D721Med (cell line): ENCODE measurements around the gene RNPEPL1.

ENCODE experiments used
- DNase-seq: peaks from one replicate; pipeline ENCODE4 v3.0.0; 2011; ENCODE audit warnings: low spot score; ENCODE audit not compliant: insufficient read length
- FAIRE-seq: peaks from 2 replicates; lab custom pipeline; 2011; peaks lifted over from hg19 to GRCh38; lab: Jason Lieb, UNC
- TF ChIP-seq, protein P1 (sequence below): IDR thresholded peaks from 2 replicates; pipeline ENCODE4 v1.5.1; 2012; ENCODE audit warnings: mild to moderate bottlenecking, control low read depth; ENCODE audit not compliant: insufficient read depth; ENCODE audit errors: missing control alignments

Gene RNPEPL1

DNA sequence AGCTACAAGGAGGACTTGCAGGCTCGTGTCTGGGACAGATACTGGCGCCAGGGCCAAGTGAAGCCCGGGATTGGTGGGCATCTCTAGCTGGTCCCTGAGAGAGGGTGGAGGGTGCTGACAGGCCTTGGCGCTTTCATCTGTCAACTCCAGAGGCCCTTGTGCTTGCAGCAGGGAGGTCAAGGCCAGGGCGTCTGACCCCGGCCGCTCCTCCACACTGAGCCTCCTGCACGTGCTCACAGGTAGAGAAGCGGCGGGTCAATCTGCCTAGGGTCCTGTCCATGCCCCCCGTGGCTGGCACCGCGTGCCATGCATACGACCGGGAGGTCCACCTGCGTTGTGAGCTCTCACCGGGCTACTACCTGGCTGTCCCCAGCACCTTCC lies 27.8 kb downstream of the RNPEPL1 start:
- TF ChIP-seq, protein P1, sequence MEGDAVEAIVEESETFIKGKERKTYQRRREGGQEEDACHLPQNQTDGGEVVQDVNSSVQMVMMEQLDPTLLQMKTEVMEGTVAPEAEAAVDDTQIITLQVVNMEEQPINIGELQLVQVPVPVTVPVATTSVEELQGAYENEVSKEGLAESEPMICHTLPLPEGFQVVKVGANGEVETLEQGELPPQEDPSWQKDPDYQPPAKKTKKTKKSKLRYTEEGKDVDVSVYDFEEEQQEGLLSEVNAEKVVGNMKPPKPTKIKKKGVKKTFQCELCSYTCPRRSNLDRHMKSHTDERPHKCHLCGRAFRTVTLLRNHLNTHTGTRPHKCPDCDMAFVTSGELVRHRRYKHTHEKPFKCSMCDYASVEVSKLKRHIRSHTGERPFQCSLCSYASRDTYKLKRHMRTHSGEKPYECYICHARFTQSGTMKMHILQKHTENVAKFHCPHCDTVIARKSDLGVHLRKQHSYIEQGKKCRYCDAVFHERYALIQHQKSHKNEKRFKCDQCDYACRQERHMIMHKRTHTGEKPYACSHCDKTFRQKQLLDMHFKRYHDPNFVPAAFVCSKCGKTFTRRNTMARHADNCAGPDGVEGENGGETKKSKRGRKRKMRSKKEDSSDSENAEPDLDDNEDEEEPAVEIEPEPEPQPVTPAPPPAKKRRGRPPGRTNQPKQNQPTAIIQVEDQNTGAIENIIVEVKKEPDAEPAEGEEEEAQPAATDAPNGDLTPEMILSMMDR: no peak
- DNase-seq (no peak), FAIRE-seq (no peak)

DNA sequence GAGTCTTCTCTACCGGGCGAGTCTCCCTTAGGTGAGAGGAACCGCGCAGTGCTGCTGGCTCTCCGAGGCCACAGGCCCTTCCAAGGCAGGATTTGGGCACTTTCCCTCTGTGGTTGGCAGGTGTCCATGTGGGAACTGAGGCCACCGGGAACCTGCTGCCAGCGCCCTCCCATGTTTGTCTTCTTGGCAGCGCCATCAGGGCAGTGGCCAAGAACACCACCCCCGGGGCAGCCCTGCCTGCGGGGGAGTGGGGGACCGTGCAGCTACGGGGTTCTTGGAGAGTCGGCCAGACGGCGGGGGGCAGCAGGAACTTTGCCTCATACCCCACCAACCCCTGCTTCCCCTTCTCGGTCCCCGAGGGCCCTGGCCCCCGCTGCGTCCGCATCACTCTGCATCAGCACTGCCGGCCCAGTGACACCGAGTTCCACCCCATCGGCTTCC lies 28.2 kb downstream of the RNPEPL1 start:
- DNase-seq (no peak), FAIRE-seq (no peak)
- TF ChIP-seq, protein P1: no peak

DNA sequence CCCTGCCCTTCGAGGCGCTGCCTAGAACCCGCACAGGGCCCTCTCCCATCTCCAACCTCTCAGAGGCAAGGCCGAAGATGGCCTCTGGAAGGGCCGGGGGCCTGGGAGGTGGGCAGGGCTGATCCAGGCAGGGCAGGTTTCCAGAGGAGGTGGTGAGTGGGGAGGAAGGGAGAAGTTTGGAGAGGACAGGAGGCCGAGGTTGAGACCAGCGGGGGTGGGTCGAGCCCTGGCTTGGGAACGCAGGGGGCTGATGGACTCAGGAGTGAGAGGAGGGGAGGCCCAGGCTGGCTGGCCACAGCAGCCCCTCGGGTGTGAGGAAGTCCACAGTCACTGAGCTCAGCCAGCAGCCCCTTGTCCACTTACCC lies 28.8 kb downstream of the RNPEPL1 start:
- TF ChIP-seq, protein P1: no peak
- no peak for DNase-seq
- FAIRE-seq: no peak

DNA sequence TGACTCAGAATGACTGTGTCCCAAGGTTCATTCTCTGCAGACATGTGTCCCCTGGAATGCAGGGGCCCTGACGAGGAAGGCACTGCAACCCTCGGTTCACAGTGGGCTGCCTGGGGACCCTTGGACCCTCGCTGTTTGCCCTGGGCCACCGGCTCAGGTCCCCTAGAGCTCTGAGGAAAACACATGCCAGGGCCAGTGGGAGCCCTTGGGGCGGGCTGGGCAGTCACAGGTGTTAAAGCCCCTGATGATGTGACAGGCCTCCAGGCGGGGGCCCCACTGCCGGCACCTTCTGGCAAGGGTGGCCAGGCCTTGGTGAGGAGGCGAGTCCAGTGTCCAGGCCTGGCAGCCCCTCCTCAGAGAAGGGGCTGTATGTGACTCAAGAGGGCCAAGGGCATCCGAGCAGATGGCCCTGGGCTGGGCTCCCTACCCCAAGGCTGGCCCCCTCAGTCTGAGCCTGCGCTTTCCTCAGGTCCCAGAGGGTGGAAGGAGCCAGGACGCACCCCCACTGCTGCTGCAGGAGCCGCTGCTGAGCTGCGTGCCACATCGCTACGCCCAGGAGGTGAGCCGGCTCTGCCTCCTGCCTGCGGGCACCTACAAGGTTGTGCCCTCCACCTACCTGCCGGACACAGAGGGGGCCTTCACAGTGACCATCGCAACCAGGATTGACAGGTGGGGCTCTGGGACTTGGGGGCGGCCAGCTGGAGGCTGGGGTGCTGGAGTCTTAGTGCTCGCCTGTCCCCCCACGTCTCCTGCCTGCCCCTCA lies 29.3 kb downstream of the RNPEPL1 start:
- DNase-seq: no peak
- FAIRE-seq: no peak
- TF ChIP-seq, protein P1: no peak

DNA sequence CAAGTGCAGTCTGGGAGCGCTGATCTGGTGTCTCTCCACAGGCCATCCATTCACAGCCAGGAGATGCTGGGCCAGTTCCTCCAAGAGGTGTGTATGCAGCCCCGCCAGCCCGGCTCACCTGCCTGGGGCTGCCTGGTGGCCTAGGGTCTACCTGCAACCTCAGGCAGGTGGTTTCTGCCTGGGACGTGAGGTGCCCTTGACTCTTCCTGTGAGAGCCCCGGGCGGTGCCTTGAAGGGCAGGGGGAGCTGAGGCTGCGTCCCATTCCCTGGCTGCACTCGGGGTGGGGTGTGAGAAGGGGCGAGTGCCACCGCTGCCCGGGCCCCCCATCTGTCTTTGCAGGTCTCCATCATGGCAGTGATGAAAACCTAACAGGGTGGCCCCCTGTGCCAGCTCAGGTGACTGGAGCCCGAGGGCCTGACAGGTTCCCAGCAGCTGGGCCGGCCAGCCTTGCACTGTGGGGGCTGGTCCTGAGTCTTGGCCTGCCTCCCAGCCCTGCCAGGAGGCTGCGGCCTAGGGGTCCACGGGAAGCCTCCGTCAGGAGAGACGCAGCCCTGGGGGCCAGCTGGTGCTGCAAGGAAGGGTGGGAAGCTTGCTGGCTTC lies 30.1 kb downstream of the RNPEPL1 start:
- TF ChIP-seq, protein P1: no peak
- DNase-seq (no peak), FAIRE-seq (no peak)

DNA sequence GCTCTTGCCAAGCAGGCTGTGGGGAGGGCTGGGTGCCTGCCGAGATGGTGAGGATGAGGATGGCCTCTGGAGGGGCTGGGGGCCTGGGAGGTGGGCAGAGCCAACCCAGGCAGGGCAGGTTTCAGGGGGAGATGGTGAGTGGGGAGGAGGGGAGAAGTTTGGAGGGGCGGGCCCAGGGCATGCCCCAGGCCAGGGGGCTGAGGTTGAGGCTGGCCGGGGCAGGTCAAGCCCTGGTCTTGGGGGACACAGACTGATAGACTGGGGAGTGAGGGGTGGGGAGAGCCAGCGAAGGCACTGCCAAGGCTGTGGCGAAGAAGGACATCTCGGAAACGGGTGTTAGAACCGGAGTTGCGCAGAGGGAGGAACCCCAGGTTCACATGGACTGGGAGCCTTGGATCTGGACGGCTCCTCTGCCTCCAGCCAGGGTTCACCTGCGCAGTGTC lies 30.9 kb downstream of the RNPEPL1 start:
- no peak for DNase-seq
- TF ChIP-seq, protein P1: no peak
- no peak for FAIRE-seq

DNA sequence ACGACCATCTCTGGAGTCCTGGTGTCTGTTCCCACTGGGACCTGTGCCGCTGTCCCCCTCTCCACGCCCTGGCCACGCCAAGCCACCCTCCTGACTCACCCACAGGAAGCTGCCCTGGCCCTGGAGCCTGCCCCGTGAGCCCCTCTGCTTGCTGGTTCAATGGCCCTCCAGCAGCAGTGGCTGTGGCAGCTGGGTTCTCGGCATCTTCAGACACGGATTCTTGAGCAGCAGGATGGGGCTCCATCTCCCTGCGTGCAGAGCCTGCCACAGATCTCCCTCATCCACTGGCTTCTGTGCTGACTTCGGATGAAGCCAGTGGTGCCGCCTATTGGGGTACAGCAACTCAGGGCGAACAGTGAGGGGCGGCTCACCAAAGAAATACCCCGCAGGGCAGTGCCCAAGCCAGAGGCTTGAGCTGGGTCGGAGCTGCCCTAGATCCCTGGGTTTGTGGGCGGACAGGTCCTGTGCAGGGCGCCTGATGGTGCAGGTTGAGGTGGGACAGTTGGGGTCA lies 32.2 kb downstream of the RNPEPL1 start:
- FAIRE-seq (no peak), DNase-seq (no peak)
- TF ChIP-seq, protein P1: no peak
